ENCODE results near the gene NHSL2. TPM values are rescaled to one million over a fixed set of nuclear protein-coding genes. Genes with fewer than 3 reads are reported as not detected.

Gene NHSL2
- total RNA-seq, 1 donor from 2014 or later = not detected

DNA sequence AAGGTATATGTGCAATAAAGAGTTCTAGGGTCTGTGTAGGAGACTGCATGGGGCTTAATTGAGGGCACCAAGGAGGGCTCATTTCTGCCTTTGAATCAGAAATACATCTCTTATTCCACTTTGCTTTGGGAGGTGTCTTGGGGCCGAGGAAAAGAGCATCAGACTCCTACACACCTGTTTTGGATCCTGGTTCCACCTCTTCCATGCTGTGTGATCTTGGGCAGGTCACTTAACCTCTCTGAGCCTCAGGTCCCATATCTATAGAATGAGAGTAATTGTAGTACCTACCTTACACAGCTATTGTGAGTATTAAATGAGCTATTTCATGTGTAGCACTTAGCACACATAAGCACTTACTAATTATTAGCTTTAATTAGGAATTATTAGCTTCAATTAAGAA lies 120.5 kb downstream of the NHSL2 start:
- TF ChIP-seq, protein P1, sequence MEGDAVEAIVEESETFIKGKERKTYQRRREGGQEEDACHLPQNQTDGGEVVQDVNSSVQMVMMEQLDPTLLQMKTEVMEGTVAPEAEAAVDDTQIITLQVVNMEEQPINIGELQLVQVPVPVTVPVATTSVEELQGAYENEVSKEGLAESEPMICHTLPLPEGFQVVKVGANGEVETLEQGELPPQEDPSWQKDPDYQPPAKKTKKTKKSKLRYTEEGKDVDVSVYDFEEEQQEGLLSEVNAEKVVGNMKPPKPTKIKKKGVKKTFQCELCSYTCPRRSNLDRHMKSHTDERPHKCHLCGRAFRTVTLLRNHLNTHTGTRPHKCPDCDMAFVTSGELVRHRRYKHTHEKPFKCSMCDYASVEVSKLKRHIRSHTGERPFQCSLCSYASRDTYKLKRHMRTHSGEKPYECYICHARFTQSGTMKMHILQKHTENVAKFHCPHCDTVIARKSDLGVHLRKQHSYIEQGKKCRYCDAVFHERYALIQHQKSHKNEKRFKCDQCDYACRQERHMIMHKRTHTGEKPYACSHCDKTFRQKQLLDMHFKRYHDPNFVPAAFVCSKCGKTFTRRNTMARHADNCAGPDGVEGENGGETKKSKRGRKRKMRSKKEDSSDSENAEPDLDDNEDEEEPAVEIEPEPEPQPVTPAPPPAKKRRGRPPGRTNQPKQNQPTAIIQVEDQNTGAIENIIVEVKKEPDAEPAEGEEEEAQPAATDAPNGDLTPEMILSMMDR (IDR thresholded peaks at IDR 0.05; ENCODE audit: insufficient read depth, low read length, severe bottlenecking) = no peak
- DNase-seq (ENCODE audit: low read depth) (no peak), FAIRE-seq (no peak)
- H3K4me3 ChIP-seq (ENCODE audit: low read depth, low read length) = no peak overlapping the region
- no peaks in the 10 kb centered on the region for H3K27me3 ChIP-seq (ENCODE audit: control insufficient read depth, insufficient read depth, low read length)
- H3K36me3 ChIP-seq (ENCODE audit: control insufficient read depth, insufficient read depth, low read length) = no peaks in the 10 kb centered on the region

DNA sequence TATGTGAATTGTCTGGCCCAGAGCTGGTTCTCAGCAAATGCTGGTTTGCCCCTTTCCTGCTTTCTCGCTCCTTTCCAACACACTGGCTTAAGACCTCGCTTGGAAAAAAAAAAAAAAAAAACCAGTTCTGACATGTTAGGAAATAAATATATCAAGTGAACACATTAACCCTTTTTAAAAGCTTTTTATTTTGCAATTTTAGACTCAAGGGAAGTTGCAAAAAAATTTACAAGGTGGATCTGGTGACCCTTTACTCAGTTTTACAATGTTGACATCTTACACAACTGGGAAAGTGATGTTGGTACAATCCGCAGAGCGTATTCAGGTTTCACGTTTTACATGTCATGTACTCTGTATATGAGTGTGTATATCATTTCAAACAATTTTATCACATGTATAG lies 121.0 kb downstream of the NHSL2 start:
- FAIRE-seq (no peak), DNase-seq (ENCODE audit: low read depth) (no peak)
- no peaks in the 10 kb centered on the region for H3K36me3 ChIP-seq (ENCODE audit: control insufficient read depth, insufficient read depth, low read length)
- TF ChIP-seq, protein P1 (IDR thresholded peaks at IDR 0.05; ENCODE audit: insufficient read depth, low read length, severe bottlenecking) = no peak
- H3K27me3 ChIP-seq (ENCODE audit: control insufficient read depth, insufficient read depth, low read length) = no peaks in the 10 kb centered on the region
- no peak overlapping the region for H3K4me3 ChIP-seq (ENCODE audit: low read depth, low read length)

DNA sequence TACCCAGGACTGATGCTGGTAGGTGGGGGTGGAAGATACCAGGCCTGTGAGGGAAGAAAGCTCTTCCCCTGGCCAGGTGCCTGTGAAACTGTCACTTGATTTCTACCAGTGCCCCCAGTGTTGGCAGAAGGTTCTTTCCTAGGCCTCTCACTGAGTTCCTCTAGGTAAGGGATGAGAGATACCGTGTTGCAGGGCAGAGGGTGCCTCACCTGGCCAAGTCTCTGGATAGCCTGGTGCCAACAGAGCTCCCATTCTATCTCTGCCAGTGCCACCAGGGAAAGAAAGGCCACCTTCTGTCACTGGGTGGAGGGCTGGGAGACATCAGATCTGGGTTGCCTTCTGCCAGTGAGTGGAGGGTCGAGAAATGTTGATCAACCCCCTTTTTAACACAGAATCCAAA lies 127.0 kb downstream of the NHSL2 start:
- FAIRE-seq (no peak), DNase-seq (ENCODE audit: low read depth) (no peak)
- TF ChIP-seq, protein P1 (IDR thresholded peaks at IDR 0.05; ENCODE audit: insufficient read depth, low read length, severe bottlenecking) = no peak
- no peaks in the 10 kb centered on the region for H3K27me3 ChIP-seq (ENCODE audit: control insufficient read depth, insufficient read depth, low read length)
- H3K36me3 ChIP-seq (ENCODE audit: control insufficient read depth, insufficient read depth, low read length) = no peaks in the 10 kb centered on the region
- no peak overlapping the region for H3K4me3 ChIP-seq (ENCODE audit: low read depth, low read length)

DNA sequence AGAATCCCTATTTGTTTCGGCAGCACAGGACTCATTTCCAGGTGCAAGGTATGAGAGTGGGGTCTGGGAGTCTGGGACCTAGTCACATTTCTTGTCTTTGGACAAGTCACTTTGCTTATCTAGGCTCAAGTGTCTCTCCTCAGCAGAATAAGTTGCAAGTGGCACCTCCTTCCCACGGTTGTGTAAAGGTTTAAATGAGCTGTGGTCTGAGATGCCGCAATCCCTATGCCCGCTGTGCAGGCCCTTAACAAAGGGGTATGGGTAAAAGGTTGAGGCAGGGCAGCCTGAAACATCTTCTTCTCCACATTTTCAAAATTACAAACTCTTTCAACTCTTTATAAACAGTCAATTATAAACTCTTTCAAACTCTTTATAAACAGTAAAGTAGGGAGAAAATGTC lies 127.4 kb downstream of the NHSL2 start:
- H3K27me3 ChIP-seq (ENCODE audit: control insufficient read depth, insufficient read depth, low read length) = no peaks in the 10 kb centered on the region
- FAIRE-seq (no peak), DNase-seq (ENCODE audit: low read depth) (no peak)
- H3K4me3 ChIP-seq (ENCODE audit: low read depth, low read length) = no peak overlapping the region
- TF ChIP-seq, protein P1 (IDR thresholded peaks at IDR 0.05; ENCODE audit: insufficient read depth, low read length, severe bottlenecking) = no peak
- no peaks in the 10 kb centered on the region for H3K36me3 ChIP-seq (ENCODE audit: control insufficient read depth, insufficient read depth, low read length)

DNA sequence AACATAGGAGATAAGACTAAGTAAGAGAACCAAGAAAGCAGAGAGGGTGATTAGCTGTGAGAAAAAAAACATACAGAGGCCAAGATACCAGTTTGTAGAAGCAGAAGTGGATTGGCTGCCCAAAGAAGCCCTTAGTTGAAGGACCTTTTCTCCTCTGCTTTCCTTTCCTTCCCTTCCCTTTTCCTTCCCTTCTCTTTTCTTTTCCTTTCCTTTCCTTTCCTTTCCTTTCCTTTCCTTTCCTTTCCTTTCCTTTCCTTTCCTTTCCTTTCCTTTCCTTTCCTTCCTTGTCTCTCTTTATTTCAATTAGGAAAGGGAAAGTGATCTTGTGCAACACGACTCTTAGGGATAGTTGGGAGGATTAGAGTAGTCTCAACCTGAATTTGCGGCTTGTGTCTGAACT lies 128.2 kb downstream of the NHSL2 start:
- Histone ChIP-seq H3K4me3 (ENCODE audit: low read depth, low read length) (no peak overlapping the region), H3K27me3 (ENCODE audit: control insufficient read depth, insufficient read depth, low read length) (no peaks in the 10 kb centered on the region), H3K36me3 (ENCODE audit: control insufficient read depth, insufficient read depth, low read length) (no peaks in the 10 kb centered on the region)
- TF ChIP-seq, protein P1 (IDR thresholded peaks at IDR 0.05; ENCODE audit: insufficient read depth, low read length, severe bottlenecking) = no peak
- no peak for FAIRE-seq
- DNase-seq (ENCODE audit: low read depth) = no peak

DNA sequence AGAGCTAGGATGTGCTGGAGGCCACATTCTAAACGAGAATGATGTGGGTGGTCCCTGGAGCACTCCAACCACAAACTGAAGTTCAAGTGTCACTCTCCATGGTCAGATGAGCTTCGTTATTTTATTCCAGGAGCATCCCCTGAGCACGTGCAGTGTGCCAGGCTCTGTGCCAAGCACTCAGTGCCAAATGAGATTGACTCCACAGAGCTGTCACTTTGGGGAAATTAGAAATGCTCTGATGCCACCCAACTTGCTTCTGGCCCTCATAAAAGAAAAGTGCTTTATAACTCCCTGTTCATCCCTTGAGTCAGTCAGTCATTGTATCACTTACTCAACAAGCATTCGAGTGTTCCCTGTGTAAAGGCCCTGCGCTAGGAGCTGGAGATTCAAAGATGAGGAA lies 129.9 kb downstream of the NHSL2 start:
- Histone ChIP-seq H3K27me3 (ENCODE audit: control insufficient read depth, insufficient read depth, low read length) (no peaks in the 10 kb centered on the region), H3K4me3 (ENCODE audit: low read depth, low read length) (no peak overlapping the region), H3K36me3 (ENCODE audit: control insufficient read depth, insufficient read depth, low read length) (no peaks in the 10 kb centered on the region)
- FAIRE-seq = no peak
- DNase-seq (ENCODE audit: low read depth) = no peak
- TF ChIP-seq, protein P1 (IDR thresholded peaks at IDR 0.05; ENCODE audit: insufficient read depth, low read length, severe bottlenecking) = no peak
